HL-60 (cell line): ENCODE data around the gene AP2B1.

ENCODE experiments used
- POLR2AphosphoS5 ChIP-seq: IDR thresholded peaks from 2 replicates; pipeline ENCODE4 v1.6.1; 2012; ENCODE audit warnings: low read depth
- REST ChIP-seq: IDR thresholded peaks from 2 replicates; pipeline ENCODE4 v1.6.1; 2012; ENCODE audit warnings: low read depth; ENCODE audit not compliant: insufficient replicate concordance
- TF ChIP-seq, protein P1 (sequence below): IDR thresholded peaks from one replicate; pipeline ENCODE4 v1.5.1; 2011; ENCODE audit warnings: low read length, control low read depth, inconsistent platforms; ENCODE audit not compliant: insufficient read depth

DNA sequence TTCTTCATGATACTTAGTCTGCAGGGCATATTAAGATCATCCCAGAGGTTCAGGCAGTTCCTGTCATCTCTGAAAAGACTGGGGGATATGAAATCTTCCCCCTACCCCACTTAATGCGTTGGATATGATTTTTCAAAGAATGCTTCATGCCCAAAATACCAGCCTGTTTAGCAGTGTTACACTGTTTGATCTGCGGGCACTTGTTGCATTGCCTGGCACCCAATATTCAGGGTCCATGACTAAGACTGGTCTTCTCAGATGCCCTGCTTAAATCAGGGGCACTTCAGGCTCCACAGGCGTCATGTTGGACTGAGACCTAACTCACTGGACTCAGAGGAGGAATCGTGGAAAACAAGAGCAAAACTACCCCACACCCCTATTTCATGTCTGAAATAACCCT lies 137.9 kb downstream of the AP2B1 start:
- TF ChIP-seq, protein P1, sequence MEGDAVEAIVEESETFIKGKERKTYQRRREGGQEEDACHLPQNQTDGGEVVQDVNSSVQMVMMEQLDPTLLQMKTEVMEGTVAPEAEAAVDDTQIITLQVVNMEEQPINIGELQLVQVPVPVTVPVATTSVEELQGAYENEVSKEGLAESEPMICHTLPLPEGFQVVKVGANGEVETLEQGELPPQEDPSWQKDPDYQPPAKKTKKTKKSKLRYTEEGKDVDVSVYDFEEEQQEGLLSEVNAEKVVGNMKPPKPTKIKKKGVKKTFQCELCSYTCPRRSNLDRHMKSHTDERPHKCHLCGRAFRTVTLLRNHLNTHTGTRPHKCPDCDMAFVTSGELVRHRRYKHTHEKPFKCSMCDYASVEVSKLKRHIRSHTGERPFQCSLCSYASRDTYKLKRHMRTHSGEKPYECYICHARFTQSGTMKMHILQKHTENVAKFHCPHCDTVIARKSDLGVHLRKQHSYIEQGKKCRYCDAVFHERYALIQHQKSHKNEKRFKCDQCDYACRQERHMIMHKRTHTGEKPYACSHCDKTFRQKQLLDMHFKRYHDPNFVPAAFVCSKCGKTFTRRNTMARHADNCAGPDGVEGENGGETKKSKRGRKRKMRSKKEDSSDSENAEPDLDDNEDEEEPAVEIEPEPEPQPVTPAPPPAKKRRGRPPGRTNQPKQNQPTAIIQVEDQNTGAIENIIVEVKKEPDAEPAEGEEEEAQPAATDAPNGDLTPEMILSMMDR, result no peak
- TF ChIP-seq POLR2AphosphoS5 (no peak), REST (no peak)
